8988T (cell line): Measurements from ENCODE around the gene PPP1R12B.
"Not testable (repeated sequence)": the region's sequence is repeated elsewhere in the genome, so short reads cannot be mapped to it uniquely, and the experiment has no call there.

Experiments
- DNase-seq: peaks from one replicate; pipeline ENCODE4 v3.0.0; 2011

Gene PPP1R12B

GRCh38 chr1:202493112-202493511 is 144.6 kb downstream of the PPP1R12B start:
- not testable (repeated sequence) for DNase-seq

GRCh38 chr1:202498542-202498941 is 150.0 kb downstream of the PPP1R12B start:
- no peak for DNase-seq

- DNase-seq: not testable (repeated sequence)
These were observed 151.5 kb downstream of the PPP1R12B start for GRCh38 chr1:202499997-202500396.

- DNase-seq: no peak
These were observed 152.8 kb downstream of the PPP1R12B start for GRCh38 chr1:202501281-202501680.

GRCh38 chr1:202505356-202505755 is 156.9 kb downstream of the PPP1R12B start:
- no peak for DNase-seq

- DNase-seq: not testable (repeated sequence)
These were observed 157.5 kb downstream of the PPP1R12B start for GRCh38 chr1:202505880-202506575.

GRCh38 chr1:202508863-202509262 is 160.4 kb downstream of the PPP1R12B start:
- not testable (repeated sequence) for DNase-seq

- DNase-seq: not testable (repeated sequence)
These were observed 165.4 kb downstream of the PPP1R12B start for GRCh38 chr1:202513875-202514274.

GRCh38 chr1:202516434-202516877 is 168.0 kb downstream of the PPP1R12B start:
- no peak for DNase-seq

- DNase-seq: not testable (repeated sequence)
These were observed 168.6 kb downstream of the PPP1R12B start for GRCh38 chr1:202517146-202517545.

- not testable (repeated sequence) for DNase-seq
These were observed 169.7 kb downstream of the PPP1R12B start for GRCh38 chr1:202518180-202518579.

GRCh38 chr1:202518905-202519304 is 170.4 kb downstream of the PPP1R12B start:
- not testable (repeated sequence) for DNase-seq

- not testable (repeated sequence) for DNase-seq
These were observed 171.8 kb downstream of the PPP1R12B start for GRCh38 chr1:202520129-202520856.

GRCh38 chr1:202520857-202521216 is 172.3 kb downstream of the PPP1R12B start:
- DNase-seq: not testable (repeated sequence)

GRCh38 chr1:202521484-202521883 is 173.0 kb downstream of the PPP1R12B start:
- not testable (repeated sequence) for DNase-seq

GRCh38 chr1:202521886-202522285 is 173.4 kb downstream of the PPP1R12B start:
- no peak for DNase-seq

- not testable (repeated sequence) for DNase-seq
These were observed 177.6 kb downstream of the PPP1R12B start for GRCh38 chr1:202526056-202526455.

GRCh38 chr1:202528096-202528722 is 179.7 kb downstream of the PPP1R12B start:
- not testable (repeated sequence) for DNase-seq

GRCh38 chr1:202530686-202531085 is 182.2 kb downstream of the PPP1R12B start:
- not testable (repeated sequence) for DNase-seq

- DNase-seq: no peak
These were observed 182.9 kb downstream of the PPP1R12B start for GRCh38 chr1:202531472-202531811.

- not testable (repeated sequence) for DNase-seq
These were observed 183.5 kb downstream of the PPP1R12B start for GRCh38 chr1:202531812-202532616.

GRCh38 chr1:202539166-202539574 is 190.7 kb downstream of the PPP1R12B start:
- not testable (repeated sequence) for DNase-seq

GRCh38 chr1:202539583-202539982 is 191.1 kb downstream of the PPP1R12B start:
- DNase-seq: not testable (repeated sequence)
